GM19468 (cell line): Measurements from ENCODE around the gene GATD1.

Experiments
- ATAC-seq: cut with Tn5 transposase; IDR thresholded peaks from one replicate; pipeline ENCODE4 v1.9.1; 2021; ENCODE audit warnings: mild to moderate bottlenecking, moderate library complexity, moderate number of reproducible peaks; ENCODE audit not compliant: unreplicated experiment; ENCODE audit errors: extremely low read depth

The GATD1 gene

DNA sequence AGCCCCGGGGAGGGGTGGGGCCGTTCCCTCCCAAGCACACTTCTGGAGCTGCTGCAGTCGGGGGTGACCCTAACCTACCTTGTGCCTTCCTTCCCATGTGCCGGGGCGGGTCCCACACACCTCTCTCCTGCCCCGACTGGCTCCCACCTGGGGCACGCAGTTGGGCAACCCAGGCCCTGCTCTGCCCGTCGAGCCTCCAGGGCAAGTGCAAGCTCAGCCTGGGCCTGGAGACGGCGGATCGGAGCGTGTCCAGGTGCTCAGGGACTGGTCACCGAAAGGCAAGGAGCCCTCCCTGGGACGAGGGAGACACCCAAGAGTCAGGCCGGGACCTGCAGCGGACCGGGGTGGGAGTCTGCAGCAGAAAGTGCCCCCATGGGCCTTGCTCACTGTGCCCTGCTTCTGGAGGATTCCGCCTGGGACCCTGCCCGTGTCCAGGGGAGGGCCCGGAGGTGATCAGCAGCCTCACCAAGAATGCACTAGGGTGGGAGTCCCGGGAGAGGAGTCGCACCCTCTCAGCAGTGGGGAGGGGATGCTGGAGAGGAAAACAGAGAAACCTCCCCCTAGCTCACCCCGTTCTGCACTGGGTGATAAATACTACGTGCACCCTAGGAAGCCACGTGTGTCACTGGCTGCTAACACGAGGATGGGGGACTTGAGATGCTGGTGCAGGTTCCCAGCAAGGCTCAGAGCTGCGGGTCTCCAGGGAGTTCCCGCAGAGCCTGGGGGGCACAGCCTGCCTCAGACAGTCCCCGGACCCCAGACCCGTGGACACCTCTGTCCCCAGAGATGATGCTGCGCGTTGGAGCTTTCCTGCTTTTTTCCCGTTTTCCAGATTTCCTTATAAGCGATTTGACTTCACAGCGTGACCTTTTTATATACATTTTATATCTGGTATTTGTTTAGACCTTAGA, 5.2 kb upstream of the GATD1 start:
- ATAC-seq = no peak

DNA sequence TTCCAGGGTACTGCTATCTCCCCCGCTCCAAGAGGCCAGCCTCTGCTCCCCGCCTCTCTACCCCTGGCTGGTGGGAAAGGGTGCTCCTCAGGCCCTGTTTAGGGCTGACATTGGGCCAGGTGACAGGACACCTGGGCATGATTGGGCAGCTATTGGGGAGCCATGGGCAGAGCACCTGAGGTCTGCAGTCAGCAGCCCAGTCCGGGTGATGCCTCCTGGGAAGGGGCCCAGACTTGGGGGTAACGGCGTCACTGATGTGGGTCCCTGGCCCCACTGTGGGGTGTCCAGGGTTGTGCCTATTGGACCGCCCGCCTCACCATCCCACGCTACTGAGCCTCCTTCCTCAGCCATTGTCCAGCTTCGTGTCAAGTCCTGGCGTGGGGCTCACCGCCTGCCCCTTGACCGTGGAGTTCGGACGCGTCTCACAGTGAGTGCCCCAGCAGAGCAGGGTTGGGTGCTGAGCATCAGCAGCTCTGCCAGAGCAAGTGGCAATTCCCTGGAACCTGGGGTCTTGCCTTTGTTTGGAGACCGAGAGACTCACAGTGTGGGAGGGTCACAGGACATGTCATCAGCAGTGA, 2.8 kb upstream of the GATD1 start:
- ATAC-seq = no peak

DNA sequence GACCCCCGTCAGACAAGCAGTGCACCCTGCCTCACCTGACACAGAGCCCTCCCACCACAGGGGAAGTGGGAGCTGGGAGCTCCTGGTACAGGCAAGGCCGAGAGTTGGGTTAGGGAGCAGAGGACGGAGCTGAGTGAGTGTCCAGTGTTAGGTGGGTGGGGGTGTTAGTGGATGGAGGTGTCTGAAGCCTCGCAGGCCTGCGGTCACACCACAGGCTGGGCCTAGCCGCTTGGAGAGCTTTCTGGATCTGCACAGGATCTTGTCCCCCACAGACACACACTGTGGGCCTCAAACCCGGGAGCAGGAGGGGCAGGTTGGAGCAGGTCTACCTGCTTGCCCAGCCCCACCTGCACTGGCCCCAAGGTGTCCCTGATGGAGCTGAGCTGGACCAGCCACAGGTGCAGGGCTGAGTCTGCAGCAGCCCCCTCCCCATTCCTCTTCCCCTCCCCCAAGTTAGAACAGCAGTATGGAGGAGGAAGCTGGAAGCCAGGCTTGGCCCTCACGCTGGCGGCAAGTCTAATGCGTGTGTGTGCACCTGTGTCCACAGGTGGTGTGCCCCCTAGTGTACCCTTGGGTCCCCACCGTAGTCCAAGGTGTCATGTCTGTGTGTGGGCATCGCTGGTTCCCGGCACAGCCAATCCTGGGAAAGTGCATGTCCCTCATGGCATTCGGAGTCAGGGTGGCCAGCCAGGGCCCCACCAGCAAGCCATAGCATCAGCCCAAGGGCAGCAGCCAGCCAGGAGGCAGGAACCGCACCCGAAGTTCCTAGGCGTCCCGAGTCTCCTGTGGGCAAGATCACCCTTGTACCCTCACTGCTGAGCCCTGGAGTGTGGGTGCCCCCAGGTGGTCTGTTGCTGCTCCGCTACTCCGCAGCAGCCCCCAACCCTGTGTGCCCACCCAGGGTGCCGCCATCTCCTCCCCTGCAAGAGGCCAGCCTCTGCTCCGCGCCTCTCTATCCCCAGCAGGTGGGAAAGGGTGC, 2.0 kb upstream of the GATD1 start:
- ATAC-seq = no peak

DNA sequence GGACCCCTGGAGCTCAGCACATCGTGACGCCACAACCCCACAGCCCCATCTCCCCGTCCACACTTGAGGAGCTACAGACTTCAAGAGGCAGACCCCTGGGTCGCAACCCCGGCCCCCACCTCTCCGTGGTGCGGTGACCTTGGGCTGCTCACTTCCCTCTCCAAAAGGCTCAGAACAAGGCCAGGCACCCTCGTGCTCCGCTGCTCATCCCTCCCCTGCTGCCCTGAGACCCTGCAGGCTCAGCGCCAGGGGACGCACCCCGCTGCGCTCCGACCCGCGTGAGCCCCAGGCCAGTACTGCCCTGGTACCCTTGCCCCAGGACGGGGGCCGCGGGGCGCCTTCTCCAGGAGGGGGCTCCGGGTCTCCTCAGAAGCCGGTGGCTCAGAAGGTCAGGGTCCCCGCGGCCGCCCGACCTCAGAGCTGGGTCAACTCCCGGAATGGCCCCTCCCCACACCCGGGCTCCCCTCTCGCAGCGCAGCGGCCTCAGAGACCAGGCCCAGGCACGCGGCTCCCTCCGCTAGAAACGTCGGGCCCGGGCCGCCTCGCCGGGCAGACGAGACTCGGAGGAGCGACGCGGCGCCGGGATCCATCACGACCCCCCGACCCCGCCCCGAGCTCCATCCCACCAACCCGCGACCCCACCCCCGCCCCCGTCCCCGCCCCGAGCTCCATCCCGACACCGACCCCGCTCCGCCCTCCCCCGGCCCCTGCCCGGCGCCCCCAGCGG, 563 bp downstream of the GATD1 start:
- no peak for ATAC-seq

DNA sequence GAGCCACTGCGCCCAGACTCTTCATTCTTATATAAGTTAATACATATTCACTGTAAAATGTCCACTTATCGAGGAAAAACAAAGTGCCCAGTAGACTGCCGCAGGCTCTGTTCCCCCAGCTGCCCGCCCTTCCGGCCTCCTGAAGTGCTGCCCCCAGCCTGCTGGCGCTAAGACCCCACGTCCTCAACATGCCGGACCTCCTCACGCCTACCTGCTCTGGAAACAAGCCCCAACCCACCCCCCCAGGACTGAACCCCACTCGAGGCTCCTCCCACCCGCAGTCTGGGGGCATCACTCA, 1.1 kb downstream of the GATD1 start:
- no peak for ATAC-seq

DNA sequence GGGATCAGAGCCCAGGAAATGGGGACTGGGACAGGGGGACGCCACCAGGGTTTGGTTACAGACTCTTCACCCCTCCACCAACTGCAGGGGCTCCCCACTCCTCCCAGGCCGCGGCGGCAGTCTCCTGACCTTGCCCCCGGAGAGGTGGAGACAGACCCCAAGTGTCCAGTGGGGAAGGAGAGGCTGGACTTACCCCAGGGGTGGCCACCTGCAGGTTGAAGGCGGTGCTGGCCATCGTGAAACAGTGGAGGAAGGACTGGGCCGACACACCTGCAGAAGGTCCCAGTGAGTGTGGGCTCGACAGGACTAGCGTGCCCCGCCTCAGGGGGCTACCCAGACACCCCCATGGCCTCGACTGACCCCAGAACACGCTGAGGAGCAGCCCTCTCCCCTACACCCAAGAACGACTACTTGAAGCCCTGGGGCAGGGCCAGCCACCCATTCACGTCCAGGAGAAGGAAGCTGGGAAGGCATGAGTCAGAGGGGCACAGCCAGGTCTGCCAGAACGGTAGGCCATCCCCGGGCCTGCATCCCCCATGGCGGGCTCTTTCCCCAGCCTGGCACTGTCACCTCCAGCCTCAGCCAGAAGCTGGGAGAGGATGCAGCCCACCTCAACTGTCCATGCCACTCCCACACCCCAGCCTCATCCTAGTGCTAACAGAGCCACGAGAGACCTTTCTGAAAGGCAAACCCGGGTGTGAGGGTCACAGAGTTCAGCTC, 2.3 kb downstream of the GATD1 start:
- ATAC-seq = no peak

DNA sequence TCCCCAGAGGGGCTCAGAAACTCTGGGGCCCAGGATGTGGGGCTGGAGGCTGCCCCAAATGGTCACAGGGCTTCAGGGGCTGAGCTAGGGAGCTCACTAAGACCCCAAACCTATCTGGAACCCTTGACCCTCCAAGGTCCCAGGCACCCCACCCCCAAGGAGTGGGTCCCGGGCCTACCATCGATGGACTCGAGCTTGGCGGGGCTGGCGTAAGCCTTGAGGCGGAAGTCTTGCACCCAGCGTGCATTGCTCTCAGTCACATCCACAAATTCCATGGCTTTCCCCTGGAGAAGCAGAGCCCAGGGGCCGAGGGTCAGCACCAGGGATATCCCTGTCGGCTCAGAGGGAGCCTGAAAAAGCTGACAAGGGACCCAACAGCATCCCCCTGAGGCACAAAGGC, 3.5 kb downstream of the GATD1 start:
- no peak for ATAC-seq

DNA sequence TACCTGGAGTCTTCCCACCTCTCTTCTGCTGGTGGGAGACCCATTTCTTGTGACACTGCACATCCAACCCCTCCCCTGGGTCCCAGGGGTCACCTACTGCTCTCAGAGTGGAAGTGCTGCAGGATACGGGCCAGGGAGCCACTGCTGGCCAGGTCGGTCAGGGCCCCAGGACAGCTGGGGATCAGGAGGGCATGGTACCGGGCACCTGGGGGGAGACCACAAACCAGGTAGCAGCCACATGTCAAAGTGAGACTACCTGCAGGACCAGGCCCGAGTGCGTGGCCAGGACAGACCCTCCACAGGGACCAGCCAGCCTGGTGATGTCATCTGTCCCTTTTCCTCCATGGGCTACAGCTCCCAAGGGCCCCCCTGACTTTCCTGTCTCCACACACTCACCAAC, 3.9 kb downstream of the GATD1 start:
- ATAC-seq = no peak

DNA sequence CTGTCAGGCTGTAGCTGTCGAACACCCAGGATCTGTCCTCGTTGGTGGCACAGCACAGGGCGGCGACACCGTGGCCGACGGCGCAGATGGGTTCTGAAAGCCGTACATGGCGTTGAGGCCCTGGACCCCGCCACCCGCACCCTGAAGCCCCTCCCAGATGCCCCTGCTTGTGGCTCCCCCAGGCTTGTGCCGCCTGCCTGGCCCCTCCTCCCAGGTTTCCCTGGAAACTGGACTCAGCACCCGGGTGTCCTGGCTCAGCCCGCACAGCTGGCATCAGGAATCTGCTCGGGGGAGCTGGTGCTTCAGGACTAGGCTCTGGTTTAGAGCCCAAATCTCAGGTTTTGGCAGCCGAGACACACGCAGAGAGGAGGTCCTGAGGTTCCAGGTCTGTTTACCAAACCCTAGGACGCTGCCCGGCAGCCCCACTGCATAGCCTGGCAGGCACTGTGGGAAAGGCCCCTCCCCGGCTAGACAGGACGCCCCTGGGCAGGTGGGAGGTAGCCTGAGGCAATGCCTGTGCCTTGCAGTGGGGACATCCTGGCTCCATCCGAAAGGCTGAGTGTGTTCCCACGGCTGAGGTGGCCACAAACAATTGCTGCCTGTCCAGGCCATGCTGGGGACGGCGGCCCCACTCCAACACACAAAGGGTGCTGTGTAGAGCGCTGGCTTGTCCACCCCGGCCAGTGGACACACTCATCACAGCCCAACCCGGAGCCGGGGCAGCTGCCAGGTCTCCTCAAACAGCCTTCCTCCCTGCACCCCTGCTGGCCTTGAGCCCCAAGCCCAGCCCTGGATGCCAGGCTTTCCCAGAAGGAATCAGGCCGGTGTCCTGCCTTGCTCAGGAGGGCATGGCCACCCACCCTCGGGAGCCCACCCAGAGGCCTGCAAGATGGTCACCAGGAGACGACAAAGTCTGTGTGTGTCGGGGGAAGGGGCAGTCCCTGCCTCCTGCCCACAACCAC, 4.6 kb downstream of the GATD1 start:
- no peak for ATAC-seq

DNA sequence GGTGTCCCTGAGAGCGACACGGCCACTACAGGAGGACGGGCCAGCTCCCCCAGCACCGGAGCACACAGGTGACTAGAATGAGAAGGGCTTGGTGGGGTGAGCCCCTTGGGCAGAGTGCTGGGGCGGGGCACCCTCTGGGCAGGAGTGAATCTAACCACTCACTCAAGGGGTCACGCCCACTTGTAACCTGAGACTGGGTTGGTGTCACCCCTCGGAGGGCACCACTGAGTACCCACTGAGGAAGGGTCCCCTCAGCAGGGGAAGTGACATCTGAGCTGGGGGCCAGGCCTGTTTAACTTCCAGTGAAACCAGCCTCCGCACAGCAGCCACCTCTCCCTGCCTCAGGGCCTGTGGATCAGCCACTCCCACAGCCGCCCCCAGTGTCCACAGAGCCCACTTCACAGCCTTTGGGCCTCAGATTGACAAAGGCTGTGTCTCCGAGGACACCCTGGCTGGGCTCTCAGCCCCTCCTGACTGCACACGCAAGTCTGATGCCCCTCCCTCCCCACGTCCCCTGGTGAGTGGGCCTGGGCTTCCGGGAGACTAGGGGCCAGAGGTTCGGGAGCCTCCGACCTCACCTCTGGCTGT, 5.6 kb downstream of the GATD1 start:
- no peak for ATAC-seq

DNA sequence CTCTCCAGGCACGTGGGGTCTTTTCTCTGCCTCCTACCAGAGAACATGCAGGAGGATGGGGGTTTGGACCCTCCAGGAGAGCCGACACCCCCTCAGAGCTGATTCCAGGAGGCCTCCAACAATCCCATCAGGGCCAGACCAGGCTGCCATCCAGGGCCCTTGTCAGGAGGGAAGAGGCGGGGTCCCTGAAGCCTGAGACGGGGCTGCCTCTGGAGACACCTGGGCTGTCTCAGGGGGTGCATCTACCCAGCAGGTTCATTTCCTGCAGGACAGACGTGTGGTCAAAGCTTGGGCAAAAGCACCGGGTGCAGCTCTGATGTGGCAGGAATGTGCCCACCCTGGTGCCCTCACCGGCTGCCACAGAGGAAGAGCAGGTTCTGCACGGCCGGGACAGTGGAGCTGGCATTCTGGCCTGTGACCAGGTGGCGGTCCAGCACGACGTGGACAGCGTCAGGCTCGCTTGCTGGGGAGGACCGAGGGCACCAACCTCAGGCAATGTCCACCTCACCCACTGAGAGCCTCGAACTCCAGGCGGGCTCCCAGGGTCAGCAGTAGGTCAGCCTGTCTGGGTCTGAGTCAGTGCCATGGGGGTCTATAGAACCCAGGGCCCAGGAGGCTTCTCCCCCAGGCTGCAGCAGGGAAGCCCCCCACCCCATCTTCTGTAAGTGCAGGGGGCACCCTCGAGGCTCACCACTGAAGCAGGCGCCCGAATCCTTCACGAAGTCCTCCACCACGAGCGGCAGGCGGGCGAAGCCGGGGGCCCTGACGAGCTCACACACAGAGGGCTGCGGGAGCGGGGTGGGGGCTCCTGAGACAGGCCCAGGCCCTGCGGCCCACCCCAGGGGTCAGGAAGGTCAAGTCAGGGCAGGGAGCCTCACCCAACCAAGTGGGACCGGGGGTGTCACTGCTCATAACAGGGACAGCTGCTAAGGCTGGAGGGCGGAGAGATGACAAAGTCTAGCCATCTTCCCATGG, 6.4 kb downstream of the GATD1 start:
- ATAC-seq = no peak

DNA sequence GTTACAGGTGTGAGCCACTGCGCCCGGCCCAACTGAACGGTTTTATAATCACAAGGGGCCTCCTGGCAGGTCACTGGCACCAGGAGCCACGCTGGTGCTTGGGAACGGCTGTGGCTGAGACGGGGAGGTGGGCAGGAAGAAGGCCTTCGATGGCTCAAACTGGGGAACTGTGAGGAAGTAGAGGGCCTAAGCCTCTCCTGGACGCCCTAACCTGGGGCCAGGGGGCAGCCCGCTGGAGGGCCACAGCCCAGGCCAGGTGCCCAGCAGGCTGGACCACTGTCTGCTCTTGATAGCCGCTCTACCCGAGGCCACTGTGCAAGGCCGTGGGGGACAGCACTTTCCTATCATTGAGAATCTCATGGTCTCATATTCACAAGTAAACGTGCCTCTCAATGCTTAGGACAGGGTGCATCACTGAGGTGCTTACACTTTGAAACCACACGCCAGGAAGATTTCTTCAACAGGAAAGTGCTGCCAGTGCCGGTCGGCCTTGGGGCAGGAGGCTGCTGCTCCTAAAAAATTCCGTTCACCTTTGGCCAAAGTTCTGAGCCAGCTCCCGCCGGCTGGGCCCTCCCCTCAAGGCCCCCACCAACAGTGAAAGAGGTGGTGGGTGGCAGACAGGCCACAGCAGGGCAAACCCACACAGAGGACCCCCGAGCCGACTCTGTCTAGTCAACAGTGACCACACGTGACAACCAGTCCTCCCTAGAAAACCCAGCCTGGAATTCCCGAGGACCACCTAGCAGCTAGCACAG, 7.2 kb downstream of the GATD1 start:
- no peak for ATAC-seq

DNA sequence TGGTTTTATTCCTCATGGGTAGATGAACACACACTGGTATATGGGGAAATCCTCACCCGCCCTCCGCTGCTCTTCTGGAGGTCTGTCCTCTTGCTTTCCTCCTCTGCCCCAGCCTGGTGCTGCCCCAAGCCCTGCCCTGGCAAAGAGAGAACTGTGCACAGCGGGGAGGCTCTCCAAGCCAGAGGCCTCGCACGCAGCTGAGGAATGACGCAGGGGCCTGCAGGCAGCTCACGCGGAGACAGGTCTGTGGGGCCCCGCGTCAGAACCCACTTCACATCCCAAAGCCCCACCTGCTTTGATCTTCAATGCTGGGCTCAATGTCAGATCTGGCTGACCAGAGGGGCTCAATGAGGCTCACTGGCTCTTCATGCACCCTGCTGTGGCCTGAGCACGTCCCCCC, 10.0 kb downstream of the GATD1 start:
- ATAC-seq = no peak

DNA sequence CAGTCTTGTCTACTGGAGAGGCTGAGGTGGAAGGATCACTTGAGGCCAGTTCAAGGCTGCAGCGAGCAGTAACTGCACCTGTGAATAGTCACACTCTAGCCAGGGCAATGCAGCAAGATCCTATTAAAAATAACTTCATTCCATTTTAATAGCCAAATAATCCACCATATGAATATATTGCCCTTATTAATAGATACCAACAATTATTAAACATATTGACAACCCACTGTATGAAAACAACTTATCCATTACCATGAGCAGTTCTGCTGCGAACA, 10.4 kb downstream of the GATD1 start:
- no peak for ATAC-seq

DNA sequence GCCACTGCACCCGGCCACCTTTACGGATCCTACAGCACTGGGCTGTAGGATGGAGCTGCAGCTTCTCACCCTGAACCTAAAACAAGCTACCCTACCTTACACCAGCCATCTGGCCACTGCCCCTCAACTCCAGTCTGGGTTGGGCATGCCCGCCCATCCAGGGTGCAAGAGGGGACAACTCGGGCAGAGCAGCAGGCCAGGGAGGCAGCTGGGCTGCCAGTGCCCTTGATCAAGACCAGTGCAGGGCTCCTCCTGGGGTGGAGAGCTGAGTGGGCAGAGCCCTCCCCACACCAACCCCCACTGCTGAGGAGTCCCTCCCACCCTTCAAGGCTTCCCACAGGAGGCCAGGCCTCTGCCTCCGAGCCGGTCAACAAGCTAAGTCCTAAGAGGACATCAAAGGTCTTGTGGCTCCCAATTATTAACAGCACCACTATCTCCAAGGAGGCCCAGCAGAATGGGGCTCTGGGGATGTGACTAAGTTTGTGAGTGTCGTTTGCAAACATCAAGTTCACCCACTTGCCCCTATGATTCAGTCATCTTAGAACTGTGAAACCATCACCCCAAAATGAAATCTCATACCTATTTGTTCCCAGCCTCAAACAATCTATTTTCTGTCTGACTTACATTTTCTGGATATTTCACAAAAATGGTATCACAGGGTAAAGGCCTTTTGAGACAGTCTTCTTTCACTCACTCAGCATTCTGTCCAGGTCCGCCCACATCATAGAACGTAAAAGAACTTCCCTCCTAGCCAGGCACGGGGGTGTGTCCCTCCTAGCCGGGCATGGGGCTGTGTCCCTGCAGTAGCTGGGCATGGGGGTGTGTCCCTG, 11.0 kb downstream of the GATD1 start:
- ATAC-seq = no peak

DNA sequence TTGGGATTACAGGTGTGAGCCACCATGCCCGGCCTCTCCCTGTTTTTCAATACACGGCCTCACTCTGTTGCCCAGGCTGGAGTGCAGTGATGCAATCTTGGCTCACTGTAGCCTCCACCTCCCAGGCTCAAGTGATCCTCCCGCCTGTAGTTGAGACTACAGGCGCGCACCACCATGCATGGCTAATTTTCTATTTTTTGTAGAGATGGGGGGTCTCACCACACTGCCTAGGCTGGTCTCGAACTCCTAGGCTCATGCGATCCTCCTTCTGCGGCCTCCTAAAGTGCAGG, 11.5 kb downstream of the GATD1 start:
- no peak for ATAC-seq
